Natural killer cell (primary cell): ENCODE measurements around the gene MTRR. TPM values are rescaled to one million over a fixed set of nuclear protein-coding genes. Genes with fewer than 3 reads are reported as not detected.

ENCODE experiments used
- ATAC-seq, 3 donors: fragments of 150-1000 bp in 2 of 3; fragments of 200-7000 bp in 1 of 3; cut with Tn5 transposase; 1 replicate in 1 of 3; 2 replicates in 2 of 3; pipeline ENCODE4 v1.10.0; 2021; ENCODE audit warnings: mild to moderate bottlenecking in 2 of 3, moderate library complexity in 2 of 3
- DNase-seq, 2 donors: peaks; one replicate each; pipeline versions ENCODE4 v3.0.0 to v3.0.0-alpha.2; 2013 to 2021; ENCODE audit warnings: mixed read lengths in 1 of 2
- H3K27ac ChIP-seq: one replicate; pipeline ENCODE4 v1.5.1; 2013; ENCODE audit warnings: mild to moderate bottlenecking, low read length
- H3K27me3 ChIP-seq: one replicate; pipeline ENCODE4 v1.6.1; 2013; ENCODE audit warnings: low read length; ENCODE audit not compliant: control insufficient read depth, insufficient read depth
- H3K36me3 ChIP-seq: one replicate; pipeline ENCODE4 v1.6.1; 2013; ENCODE audit warnings: low read length; ENCODE audit not compliant: control insufficient read depth, insufficient read depth
- H3K4me1 ChIP-seq: one replicate; pipeline ENCODE4 v1.6.1; 2013; ENCODE audit warnings: low read length; ENCODE audit not compliant: control insufficient read depth, insufficient read depth
- H3K4me3 ChIP-seq: one replicate; pipeline ENCODE4 v1.5.1; 2013; ENCODE audit warnings: low read length
- H3K9me3 ChIP-seq: one replicate; pipeline ENCODE4 v1.6.1; 2013; ENCODE audit warnings: low read length; ENCODE audit not compliant: control insufficient read depth, insufficient read depth
- H3K27ac Mint-ChIP-seq, 2 donors: one replicate each; pipeline ENCODE4 v1.8.0; 2022; ENCODE audit warnings: mild to moderate bottlenecking in 2 of 2, mixed read lengths in 2 of 2, moderate library complexity in 1 of 2
- H3K27me3 Mint-ChIP-seq, 2 donors: one replicate each; pipeline ENCODE4 v1.8.0; 2022; ENCODE audit warnings: low read depth in 2 of 2, mixed read lengths in 2 of 2
- H3K36me3 Mint-ChIP-seq: one replicate; pipeline ENCODE4 v1.8.0; 2022; ENCODE audit warnings: mixed read lengths
- H3K4me1 Mint-ChIP-seq, 2 donors: one replicate each; pipeline ENCODE4 v1.8.0; 2022; ENCODE audit warnings: mixed read lengths in 2 of 2
- H3K4me3 Mint-ChIP-seq: one replicate; pipeline ENCODE4 v1.8.0; 2022; ENCODE audit warnings: mild to moderate bottlenecking, moderate library complexity, mixed read lengths
- H3K9me3 Mint-ChIP-seq, 2 donors: one replicate each; pipeline ENCODE4 v1.8.0; 2022; ENCODE audit warnings: mixed read lengths in 2 of 2
- WGBS: methylation state at CpG from one replicate; pipeline ENCODE4 v1.1.7; 2013; ENCODE audit warnings: missing lambda C conversion rate; ENCODE audit not compliant: insufficient coverage; 5-methylcytosine and 5-hydroxymethylcytosine counted together
- intact Hi-C: fragments of 100-400 bp; cut with micrococcal nuclease; formaldehyde crosslinking; loops from one replicate; pipeline ENCODE4 v1.14.2; 2022
- total RNA-seq, 4 donors: library from RNA; stranded (reverse); fragments of 120-200 nt in 1 of 4; gene quantifications; one replicate each; pipeline versions ENCODE4 v1.2.3 to v1.2.4, GENCODE V29; 2013 to 2022
- TF ChIP-seq, protein P1 (sequence below): fragments of 200-600 bp; IDR thresholded peaks from one replicate; pipeline ENCODE4 v1.8.0; 2022; ENCODE audit warnings: antibody characterized with exemption

Gene MTRR
- total RNA-seq, 3 donors from 2014 or later (not counting 1 experiment from before 2014, with no cell fraction given) = 55.7 to 78.4 (median 69.9) TPM

DNA sequence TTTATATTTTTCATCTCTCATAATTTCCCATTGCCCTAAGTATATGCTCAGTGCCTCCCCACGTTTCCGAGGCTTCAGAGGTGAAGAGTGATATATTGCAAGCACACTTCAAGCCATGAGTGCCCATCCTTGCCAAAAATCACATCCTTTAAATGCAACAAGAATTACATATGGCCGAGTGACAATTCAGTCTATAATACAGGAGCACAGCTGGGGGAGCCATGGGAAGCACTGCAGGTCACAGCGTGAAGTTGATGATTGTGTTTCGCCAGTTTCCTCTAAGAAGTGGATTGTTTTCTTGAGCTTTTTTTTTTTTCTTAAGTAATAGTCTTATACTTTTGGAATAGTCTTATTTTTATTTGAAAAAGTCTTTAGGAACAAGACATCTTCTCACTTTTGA, 61.1 kb downstream of the MTRR start:
- Histone ChIP-seq H3K27me3 (no peaks in the 10 kb centered on the region), H3K9me3 (no peaks in the 10 kb centered on the region), H3K36me3 (no peaks in the 10 kb centered on the region), H3K4me3 (no peak overlapping the region), H3K27ac (no peak overlapping the region), H3K4me1 (no peaks in the 10 kb centered on the region)
- Mint-ChIP-seq H3K27me3 (no peaks in the 10 kb centered on the region), H3K36me3 (no peaks in the 10 kb centered on the region), H3K4me3 (no peak overlapping the region), H3K27ac (no peak overlapping the region), H3K9me3 (no peaks in the 10 kb centered on the region), H3K4me1 (no peaks in the 10 kb centered on the region)
- TF ChIP-seq, protein P1, sequence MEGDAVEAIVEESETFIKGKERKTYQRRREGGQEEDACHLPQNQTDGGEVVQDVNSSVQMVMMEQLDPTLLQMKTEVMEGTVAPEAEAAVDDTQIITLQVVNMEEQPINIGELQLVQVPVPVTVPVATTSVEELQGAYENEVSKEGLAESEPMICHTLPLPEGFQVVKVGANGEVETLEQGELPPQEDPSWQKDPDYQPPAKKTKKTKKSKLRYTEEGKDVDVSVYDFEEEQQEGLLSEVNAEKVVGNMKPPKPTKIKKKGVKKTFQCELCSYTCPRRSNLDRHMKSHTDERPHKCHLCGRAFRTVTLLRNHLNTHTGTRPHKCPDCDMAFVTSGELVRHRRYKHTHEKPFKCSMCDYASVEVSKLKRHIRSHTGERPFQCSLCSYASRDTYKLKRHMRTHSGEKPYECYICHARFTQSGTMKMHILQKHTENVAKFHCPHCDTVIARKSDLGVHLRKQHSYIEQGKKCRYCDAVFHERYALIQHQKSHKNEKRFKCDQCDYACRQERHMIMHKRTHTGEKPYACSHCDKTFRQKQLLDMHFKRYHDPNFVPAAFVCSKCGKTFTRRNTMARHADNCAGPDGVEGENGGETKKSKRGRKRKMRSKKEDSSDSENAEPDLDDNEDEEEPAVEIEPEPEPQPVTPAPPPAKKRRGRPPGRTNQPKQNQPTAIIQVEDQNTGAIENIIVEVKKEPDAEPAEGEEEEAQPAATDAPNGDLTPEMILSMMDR = no peak
- DNase-seq (no peak), ATAC-seq (no peak)
- 79% methylated on average over 5 of the region's 5 CpGs for WGBS
- intact Hi-C loops = no loop called here

DNA sequence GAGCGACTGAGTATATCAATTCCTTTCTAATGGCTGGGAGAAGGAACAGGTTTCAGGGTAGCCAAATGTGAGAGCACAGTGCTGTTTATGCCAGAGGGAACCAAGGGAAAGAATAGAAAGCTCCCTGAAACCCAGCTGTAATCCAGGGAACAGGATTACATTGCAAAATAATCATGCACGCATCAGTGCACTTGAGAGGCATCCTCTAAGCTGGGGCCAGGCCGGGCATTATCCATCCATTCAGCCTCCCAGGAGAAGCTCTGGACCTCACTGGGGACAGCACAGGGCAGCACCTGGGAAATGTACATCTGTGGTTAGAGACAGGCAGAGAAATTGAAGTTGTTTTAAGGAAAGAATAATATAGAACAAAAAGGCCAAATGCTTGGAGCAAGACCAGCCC, 72.7 kb downstream of the MTRR start:
- Histone ChIP-seq H3K4me3 (no peak overlapping the region), H3K27me3 (no peaks in the 10 kb centered on the region), H3K27ac (no peak overlapping the region), H3K9me3 (no peaks in the 10 kb centered on the region), H3K4me1 (no peaks in the 10 kb centered on the region), H3K36me3 (no peaks in the 10 kb centered on the region)
- Mint-ChIP-seq H3K27me3 (no peaks in the 10 kb centered on the region), H3K4me3 (no peak overlapping the region), H3K4me1 (no peaks in the 10 kb centered on the region), H3K9me3 (no peaks in the 10 kb centered on the region), H3K27ac (no peak overlapping the region), H3K36me3 (no peaks in the 10 kb centered on the region)
- ATAC-seq (no peak), DNase-seq (no peak)
- 62% methylated on average over 3 of the region's 3 CpGs for WGBS
- intact Hi-C loops = no loop called here
- TF ChIP-seq, protein P1 = no peak

GRCh38 chr5:7947301-7947700, 78.4 kb downstream of the MTRR start:
- 63% methylated on average over 3 of the region's 4 CpGs for WGBS
- no peaks in the 10 kb centered on the region for H3K4me1 ChIP-seq
- no peaks in the 10 kb centered on the region for H3K36me3 ChIP-seq
- H3K4me3 ChIP-seq = no peak overlapping the region
- Mint-ChIP-seq H3K4me1 (no peaks in the 10 kb centered on the region), H3K27ac (no peak overlapping the region), H3K9me3 (peaks cover 2 to 4% of the 10 kb centered on the region in 2 donors), H3K36me3 (no peaks in the 10 kb centered on the region), H3K4me3 (no peak overlapping the region), H3K27me3 (no peaks in the 10 kb centered on the region)
- no peaks in the 10 kb centered on the region for H3K9me3 ChIP-seq
- no peak overlapping the region for H3K27ac ChIP-seq
- no peaks in the 10 kb centered on the region for H3K27me3 ChIP-seq
- TF ChIP-seq, protein P1 = no peak
- intact Hi-C loops = no loop called here
- ATAC-seq (no peak), DNase-seq (no peak)

Other genes starting within 250 kb of the MTRR start
- not detected for gene CFAP90, start 18.0 kb upstream of the MTRR start, total RNA-seq
- 10 to 100 TPM in 1 of 3 donors, 1 to 10 TPM in 2; 8.0 to 10.6 (median 8.6) TPM for gene FASTKD3, start 117 bp upstream of the MTRR start, total RNA-seq